ENCODE data around the gene ALG6. TPM values are rescaled to one million over a fixed set of nuclear protein-coding genes. Genes with fewer than 3 reads are reported as not detected.

ALG6 gene
- total RNA-seq, 6 experiments from 2014 or later, result 5.5 to 7.7 (median 6.1) TPM

GRCh38 chr1:63405987-63406386 is 38.6 kb downstream of the ALG6 start:
- no peak for DNase-seq
- intact Hi-C loops (cut with DNase I), result no loop called here

GRCh38 chr1:63407002-63407401 is 39.6 kb downstream of the ALG6 start:
- Histone ChIP-seq H3K4me1 (peaks cover 0 to 9% (median 0%) of the 10 kb centered on the region in 4 donors), H3K27ac (no peak overlapping the region), H3K27me3 (no peaks in the 10 kb centered on the region), H3K9me3 (no peaks in the 10 kb centered on the region), H3K36me3 (no peaks in the 10 kb centered on the region), H3K4me3 (no peak overlapping the region)
- no peak for DNase-seq
- TF ChIP-seq POLR2A (IDR thresholded peaks at IDR 0.05), result no peak
- TF ChIP-seq CTCF (IDR thresholded peaks at IDR 0.05), result no peak
- intact Hi-C loops (cut with DNase I), result no loop called here
- peak in 3 of 4 donors; percentile 30 to 53 (median 37) for ATAC-seq

More at GRCh38 chr1:63405987-63406386, 38.6 kb downstream of the ALG6 start:
- Histone ChIP-seq H3K36me3 (no peaks in the 10 kb centered on the region), H3K4me1 (peaks cover 0 to 9% (median 0%) of the 10 kb centered on the region in 4 donors), H3K9me3 (no peaks in the 10 kb centered on the region), H3K4me3 (no peak overlapping the region), H3K27me3 (no peaks in the 10 kb centered on the region), H3K27ac (no peak overlapping the region)
- no peak for TF ChIP-seq POLR2A (IDR thresholded peaks at IDR 0.05)
- TF ChIP-seq CTCF (IDR thresholded peaks at IDR 0.05), result no peak
- no peak for ATAC-seq

- intact Hi-C loops (cut with DNase I), result no loop called here
- TF ChIP-seq CTCF (IDR thresholded peaks at IDR 0.05), result no peak
- H3K27ac ChIP-seq, result no peak overlapping the region
- H3K27me3 ChIP-seq, result no peaks in the 10 kb centered on the region
- WGBS (ENCODE audit: insufficient coverage, low coverage, low lambda C conversion rate, missing lambda C conversion rate), result 87% methylated on average over 4 of the region's 4 CpGs
- H3K9me3 ChIP-seq, result no peaks in the 10 kb centered on the region
- H3K4me1 ChIP-seq, result peaks cover 0 to 9% (median 0%) of the 10 kb centered on the region in 4 donors
- DNase-seq (no peak), ATAC-seq (no peak)
- H3K36me3 ChIP-seq, result no peaks in the 10 kb centered on the region
- no peak overlapping the region for H3K4me3 ChIP-seq
Observed at GRCh38 chr1:63408331-63408730, 40.9 kb downstream of the ALG6 start.

GRCh38 chr1:63411066-63411465 is 43.6 kb downstream of the ALG6 start:
- DNase-seq (no peak), ATAC-seq (no peak)
- Histone ChIP-seq H3K4me3 (no peak overlapping the region), H3K36me3 (no peaks in the 10 kb centered on the region), H3K9me3 (no peaks in the 10 kb centered on the region), H3K27me3 (no peaks in the 10 kb centered on the region), H3K27ac (no peak overlapping the region), H3K4me1 (peaks cover 0 to 9% (median 0%) of the 10 kb centered on the region in 4 donors)
- TF ChIP-seq POLR2A (IDR thresholded peaks at IDR 0.05), result no peak
- no peak for TF ChIP-seq CTCF (IDR thresholded peaks at IDR 0.05)
- intact Hi-C loops (cut with DNase I), result no loop called here
- WGBS (ENCODE audit: insufficient coverage, low coverage, low lambda C conversion rate, missing lambda C conversion rate), result 88% methylated on average over 2 of the region's 2 CpGs

GRCh38 chr1:63413394-63413793 is 46.0 kb downstream of the ALG6 start:
- intact Hi-C loops (cut with DNase I), result no loop called here
- H3K9me3 ChIP-seq, result no peaks in the 10 kb centered on the region
- H3K27me3 ChIP-seq, result no peaks in the 10 kb centered on the region
- WGBS (ENCODE audit: insufficient coverage, low coverage, low lambda C conversion rate, missing lambda C conversion rate), result 85% methylated on average over 1 of the region's 1 CpG
- DNase-seq (no peak), ATAC-seq (no peak)
- H3K27ac ChIP-seq, result no peak overlapping the region
- TF ChIP-seq CTCF (IDR thresholded peaks at IDR 0.05) (no peak), POLR2A (IDR thresholded peaks at IDR 0.05) (no peak)
- no peaks in the 10 kb centered on the region for H3K4me1 ChIP-seq
- no peak overlapping the region for H3K4me3 ChIP-seq
- no peaks in the 10 kb centered on the region for H3K36me3 ChIP-seq
